KOPT-K1 (cell line): ENCODE data around the gene TSPYL2.

ENCODE experiments used
- H3K27ac ChIP-seq: fragments of 200-600 bp; sonication (generic); 2 replicates; pipeline ENCODE4 v1.5.1; 2016; ENCODE audit warnings: antibody characterized with exemption, mild to moderate bottlenecking, low read depth, low read length; ENCODE audit not compliant: poor library complexity, severe bottlenecking
- H3K36me3 ChIP-seq: fragments of 200-600 bp; sonication (generic); 2 replicates; pipeline ENCODE4 v1.5.1; 2017; ENCODE audit warnings: antibody characterized with exemption, mild to moderate bottlenecking, low read length, moderate library complexity; ENCODE audit not compliant: insufficient read depth
- H3K9me3 ChIP-seq: fragments of 200-600 bp; sonication (generic); 2 replicates; pipeline ENCODE4 v1.5.1; 2017; ENCODE audit warnings: antibody characterized with exemption, low read length, mild to moderate bottlenecking; ENCODE audit not compliant: insufficient read depth, poor library complexity, severe bottlenecking

Gene TSPYL2

DNA sequence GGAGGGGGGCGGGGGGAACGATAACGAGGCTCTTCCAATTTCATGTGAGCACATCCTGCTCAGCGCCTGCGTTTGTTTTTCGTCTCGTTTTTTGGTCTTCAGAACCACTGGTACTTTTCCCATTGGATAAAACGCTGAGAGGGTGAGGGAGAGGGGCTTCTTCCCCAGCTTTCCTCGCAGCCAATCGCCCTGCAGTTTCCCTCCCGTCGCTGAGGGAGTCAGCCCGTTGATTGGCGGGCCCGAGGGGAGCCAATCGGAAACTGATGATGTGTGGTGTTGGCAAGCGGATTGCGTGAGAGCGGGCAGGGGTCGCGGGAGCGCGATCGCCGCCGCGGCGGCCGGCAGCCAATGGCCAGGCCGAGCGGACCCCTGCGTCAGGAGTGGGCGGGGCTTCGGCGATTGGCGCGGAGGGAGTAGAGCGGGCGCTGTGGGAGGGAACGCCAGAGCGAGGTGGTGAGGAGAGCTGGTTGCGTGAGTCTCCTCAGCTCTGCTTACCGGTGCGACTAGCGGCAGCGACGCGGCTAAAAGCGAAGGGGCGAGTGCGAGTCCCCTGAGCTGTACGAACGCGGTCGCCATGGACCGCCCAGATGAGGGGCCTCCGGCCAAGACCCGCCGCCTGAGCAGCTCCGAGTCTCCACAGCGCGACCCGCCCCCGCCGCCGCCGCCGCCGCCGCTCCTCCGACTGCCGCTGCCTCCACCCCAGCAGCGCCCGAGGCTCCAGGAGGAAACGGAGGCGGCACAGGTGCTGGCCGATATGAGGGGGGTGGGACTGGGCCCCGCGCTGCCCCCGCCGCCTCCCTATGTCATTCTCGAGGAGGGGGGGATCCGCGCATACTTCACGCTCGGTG lies at the start of gene TSPYL2:
Gene TSPYL2 (plus strand): TSS at position 443 of the 848 bp plus-strand sequence. CDS start 132 bp downstream, at position 575.
- Histone ChIP-seq H3K27ac (peak within 1 kb of the TSS; percentile 48), H3K36me3 (peaks cover 25% of the 10 kb centered on the region), H3K9me3 (no peaks in the 10 kb centered on the region)

DNA sequence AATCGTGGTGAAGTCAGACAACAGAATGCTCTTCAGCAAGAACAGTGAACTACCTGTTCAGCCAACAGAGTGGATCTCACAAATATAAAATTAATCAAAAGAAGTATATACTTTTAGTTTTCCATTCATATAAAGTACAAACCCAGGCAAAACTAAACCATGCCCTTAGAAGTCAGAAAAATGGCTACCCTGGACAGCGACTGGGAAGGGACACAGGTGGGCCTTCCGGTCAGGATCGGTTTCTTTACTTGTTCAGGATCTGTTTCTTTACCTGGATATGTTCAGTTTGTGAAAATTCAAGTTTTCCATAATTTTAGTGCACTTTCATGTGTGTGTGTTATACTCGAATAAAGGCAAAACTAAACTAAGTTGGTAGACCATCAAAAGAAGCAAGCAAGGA lies 46.0 kb upstream of the TSPYL2 start:
- H3K36me3 ChIP-seq, result no peaks in the 10 kb centered on the region
- no peaks in the 10 kb centered on the region for H3K9me3 ChIP-seq
- no peak overlapping the region for H3K27ac ChIP-seq

DNA sequence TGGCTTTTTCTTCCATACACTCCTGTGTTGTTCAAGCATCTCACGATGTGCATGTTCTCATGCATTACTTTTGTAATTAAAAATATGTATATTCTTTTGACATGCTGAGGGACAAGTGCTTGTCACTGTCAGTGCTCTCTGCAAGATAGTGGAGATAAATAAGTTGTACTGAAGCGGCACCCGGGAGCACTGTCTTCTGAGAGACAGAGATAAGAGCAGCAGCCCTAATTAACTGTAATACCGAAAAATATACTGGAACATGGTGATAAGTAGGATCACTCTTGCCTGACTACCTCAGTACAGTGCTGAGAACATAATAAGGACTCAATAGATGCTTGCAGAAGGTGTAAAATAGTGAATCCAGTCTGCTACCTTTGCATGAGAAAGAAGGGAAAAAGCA lies 42.9 kb upstream of the TSPYL2 start:
- H3K27ac ChIP-seq, result no peak overlapping the region
- no peaks in the 10 kb centered on the region for H3K36me3 ChIP-seq
- H3K9me3 ChIP-seq, result no peaks in the 10 kb centered on the region

DNA sequence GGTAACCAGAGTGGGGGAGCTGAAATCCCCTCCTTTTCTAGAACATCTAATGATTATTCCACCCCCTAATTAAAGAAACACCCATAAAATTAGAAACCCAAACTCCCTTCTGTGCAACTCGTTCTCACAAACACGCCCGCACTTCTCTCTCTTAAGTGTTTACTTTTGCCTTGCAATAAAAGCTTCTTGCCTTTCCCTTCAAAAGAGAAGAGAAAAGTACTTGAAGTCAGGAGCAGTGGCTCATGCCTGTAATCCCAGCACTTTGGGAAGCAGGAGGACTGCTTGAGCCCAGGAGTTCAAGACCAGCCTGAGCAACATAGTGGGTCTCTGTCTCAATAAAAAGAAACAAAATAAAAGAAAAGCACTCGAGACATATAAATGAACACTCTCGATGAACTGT lies 37.2 kb upstream of the TSPYL2 start:
- H3K27ac ChIP-seq, result no peak overlapping the region
- H3K36me3 ChIP-seq, result no peaks in the 10 kb centered on the region
- no peaks in the 10 kb centered on the region for H3K9me3 ChIP-seq

DNA sequence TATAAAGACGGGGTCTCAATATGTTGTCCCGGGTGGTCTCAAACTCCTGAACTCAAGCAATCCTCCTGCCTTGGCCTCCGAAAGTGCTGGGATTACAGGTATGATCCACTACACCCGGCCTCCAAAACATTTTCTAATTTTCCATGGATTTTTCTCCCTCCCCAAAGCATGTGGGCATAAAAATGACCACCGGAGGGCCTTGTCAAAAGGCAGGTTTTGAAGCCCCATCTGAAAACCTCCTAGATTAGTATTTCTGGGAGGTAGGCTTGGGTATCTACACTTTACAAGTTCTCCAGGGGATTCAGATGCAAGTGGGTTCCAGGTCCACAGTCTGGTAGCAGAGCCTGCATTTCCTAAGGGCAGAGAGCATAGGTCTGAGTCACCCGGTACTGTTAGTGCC lies 34.9 kb upstream of the TSPYL2 start:
- no peak overlapping the region for H3K27ac ChIP-seq
- no peaks in the 10 kb centered on the region for H3K9me3 ChIP-seq
- no peaks in the 10 kb centered on the region for H3K36me3 ChIP-seq

DNA sequence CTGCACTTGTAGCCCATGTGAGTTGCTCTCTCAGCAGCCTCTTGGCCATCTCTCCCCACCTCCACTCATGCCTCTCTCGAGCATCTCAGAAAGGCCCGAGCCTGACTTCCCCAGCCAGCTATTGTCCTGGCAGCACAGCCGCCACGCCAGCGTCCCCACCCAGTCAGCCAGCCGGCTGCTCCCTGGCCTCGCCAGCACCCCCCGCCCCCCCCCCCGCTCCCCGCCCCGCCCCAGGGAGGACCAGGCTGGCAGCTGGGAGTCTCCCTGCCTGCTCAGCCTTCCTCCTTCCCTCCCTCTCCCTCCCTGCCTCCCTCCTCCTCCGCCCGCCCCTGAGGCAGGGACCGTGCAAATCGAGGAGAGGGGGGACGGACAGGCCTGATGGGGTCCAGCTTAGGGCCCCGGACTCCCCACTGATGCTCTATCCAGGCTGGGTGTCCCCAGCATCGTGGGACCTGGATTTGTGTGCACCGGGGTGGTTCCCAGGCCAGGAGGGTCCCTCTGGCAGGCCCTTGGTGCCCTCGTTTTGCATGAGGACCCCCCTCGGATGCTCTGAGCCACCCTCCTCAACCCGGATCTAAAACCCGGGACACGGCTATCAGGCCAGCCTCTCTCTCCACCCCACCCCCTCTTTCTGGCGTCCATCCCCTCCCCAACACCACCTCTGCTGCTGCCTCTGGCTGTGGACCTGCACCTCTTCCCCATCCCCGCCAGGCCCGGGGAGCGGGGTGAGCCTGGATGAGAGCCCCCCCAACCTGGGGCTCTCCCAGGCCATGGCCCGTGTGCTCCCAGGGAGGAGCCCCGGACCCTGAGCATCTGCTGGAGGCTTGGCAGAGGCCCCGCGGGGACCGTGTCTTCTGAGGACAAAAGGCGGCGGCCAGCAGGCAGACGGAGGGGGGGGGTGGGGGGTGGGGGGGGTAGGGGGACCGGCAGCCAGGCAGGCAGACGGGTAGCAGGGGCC lies 33.7 kb upstream of the TSPYL2 start, which contains the start of gene GPR173:
Gene GPR173 (plus strand): TSS at position 621 of the 958 bp plus-strand sequence. CDS start 27,833 bp downstream, outside the sequence.
- H3K27ac ChIP-seq, result no peak within 1 kb of the TSS
- no peaks in the 10 kb centered on the region for H3K9me3 ChIP-seq

DNA sequence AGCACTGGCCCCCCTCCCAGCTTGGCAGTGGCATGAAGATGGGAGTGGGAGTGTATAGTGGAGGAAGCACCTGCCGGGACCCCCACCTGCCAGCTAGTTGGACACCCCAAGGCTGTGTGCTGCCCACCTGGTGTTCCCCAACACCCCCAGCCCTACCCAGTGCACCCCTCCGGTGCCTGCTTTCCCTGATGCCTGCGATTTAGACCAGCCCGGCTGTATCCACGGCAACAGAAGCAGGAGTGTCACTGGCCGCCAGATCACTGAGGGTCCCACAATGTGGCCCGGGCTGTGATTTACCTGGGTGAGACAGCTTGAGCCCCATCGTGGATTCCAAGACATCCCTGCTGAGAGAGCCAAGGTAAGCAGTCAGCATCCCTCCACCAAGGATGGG lies 33.0 kb upstream of the TSPYL2 start:
- Histone ChIP-seq H3K27ac (no peak overlapping the region), H3K36me3 (no peaks in the 10 kb centered on the region), H3K9me3 (no peaks in the 10 kb centered on the region)

More for the DNA sequence above, 33.7 kb upstream of the TSPYL2 start, which contains the start of gene GPR173:
- no peaks in the 10 kb centered on the region for H3K36me3 ChIP-seq

DNA sequence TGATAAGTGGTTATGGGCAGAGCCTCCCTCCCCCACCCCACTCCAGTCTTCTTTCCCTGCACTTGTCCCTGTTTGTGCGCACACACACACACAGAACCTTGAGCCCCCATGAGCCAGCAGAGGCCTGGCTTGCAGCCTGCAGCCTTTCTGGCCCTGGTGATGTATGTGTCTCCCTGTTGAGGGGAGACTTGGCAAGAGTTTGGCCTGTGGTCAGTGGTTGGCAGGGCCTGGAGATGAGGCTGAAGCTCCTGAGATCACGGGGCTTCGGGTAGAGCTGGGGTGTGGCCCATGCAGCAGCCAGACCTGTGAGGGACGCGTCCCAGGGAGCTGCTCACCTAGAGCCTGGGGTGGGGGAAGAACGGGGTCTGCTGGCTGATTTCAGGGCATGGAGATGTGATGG lies 31.3 kb upstream of the TSPYL2 start:
- H3K27ac ChIP-seq, result no peak overlapping the region
- no peaks in the 10 kb centered on the region for H3K9me3 ChIP-seq
- H3K36me3 ChIP-seq, result no peaks in the 10 kb centered on the region

DNA sequence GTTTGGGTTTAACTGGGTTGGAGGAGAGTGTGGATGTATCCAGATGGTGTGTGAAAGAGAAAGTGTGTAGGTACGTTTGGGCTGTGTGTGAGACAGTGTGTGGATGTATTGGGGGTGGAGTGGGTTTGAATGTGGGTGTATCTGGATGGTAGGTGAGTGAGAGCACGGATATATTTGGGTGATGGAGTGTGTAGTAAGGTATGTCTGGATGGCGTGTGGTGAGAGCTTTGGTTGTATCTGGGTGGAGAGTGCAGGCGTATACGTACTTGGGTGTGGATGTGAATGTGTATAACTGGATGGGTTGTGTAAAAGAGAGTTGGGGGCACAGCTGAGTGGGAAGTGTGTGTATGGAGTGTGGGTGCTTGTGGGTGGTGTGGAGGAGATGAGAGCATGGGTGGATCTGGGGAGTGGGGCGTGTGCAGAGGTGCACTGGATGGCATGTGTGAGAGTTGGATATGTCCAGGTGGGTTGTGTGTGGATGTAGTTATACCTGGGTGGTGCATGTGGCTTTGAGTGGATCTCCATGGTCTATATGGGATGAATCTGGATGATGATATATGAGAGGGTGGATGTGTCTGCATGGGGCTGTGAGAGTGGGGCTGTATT lies 26.8 kb upstream of the TSPYL2 start:
- Histone ChIP-seq H3K27ac (no peak overlapping the region), H3K9me3 (no peaks in the 10 kb centered on the region), H3K36me3 (no peaks in the 10 kb centered on the region)

DNA sequence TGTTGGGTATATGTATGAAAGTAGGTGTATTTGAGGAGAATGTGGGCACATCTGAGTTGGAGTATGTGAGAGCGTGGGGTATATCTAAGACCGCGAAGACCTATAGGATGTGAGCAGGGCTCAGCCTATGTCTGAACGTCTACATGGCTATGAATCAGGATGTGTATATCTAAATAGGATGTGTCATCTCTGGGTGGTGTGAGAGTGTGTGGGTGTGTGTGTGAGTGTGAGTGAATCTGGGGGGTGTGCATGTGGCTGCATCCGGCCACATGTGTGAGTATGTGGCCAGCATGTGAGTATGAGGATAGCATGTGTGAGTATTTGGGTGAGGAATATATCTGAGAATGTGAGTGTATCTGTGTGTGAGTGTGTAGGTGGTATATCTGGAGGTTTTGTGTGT lies 25.9 kb upstream of the TSPYL2 start:
- Histone ChIP-seq H3K27ac (no peak overlapping the region), H3K9me3 (no peaks in the 10 kb centered on the region), H3K36me3 (no peaks in the 10 kb centered on the region)

DNA sequence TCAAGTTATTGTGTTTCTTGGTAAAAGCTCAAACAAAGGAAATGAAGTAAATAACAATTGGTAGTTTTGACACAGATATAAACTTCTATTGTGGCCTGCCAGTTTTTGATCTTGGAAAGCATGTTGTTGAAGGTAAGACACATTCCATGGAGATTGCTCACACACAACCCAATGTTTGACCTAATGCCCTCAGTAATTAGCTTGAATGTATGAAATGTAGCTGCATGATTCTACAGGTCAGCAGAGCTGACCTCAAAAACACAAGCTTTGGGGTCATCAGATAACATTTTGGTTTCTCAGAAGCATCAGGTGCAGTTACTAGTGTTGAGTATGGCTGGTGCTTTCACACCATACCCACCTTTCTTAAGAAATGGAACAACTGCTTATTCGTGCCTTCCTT lies 17.1 kb upstream of the TSPYL2 start:
- Histone ChIP-seq H3K36me3 (no peaks in the 10 kb centered on the region), H3K27ac (no peak overlapping the region), H3K9me3 (no peaks in the 10 kb centered on the region)

DNA sequence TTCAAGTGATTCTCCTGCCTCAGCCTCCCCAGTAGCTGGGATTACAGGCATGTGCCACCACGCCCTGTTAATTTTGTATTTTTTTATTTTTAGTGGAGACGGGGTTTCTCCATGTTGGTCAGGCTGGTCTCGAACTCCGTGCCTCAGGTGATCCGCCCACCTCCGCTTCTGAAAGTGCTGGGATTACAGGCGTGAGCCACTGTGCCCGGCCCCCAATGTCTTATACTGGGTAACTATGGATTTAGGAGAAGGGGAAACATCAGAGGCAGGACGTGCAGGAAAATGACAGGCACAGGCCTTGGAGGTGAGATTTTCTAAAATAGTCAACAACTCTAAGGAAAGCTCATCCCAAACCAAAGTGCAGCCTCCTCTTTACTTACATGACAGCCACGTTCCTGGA lies 11.1 kb upstream of the TSPYL2 start:
- Histone ChIP-seq H3K36me3 (no peaks in the 10 kb centered on the region), H3K9me3 (no peaks in the 10 kb centered on the region), H3K27ac (no peak overlapping the region)

DNA sequence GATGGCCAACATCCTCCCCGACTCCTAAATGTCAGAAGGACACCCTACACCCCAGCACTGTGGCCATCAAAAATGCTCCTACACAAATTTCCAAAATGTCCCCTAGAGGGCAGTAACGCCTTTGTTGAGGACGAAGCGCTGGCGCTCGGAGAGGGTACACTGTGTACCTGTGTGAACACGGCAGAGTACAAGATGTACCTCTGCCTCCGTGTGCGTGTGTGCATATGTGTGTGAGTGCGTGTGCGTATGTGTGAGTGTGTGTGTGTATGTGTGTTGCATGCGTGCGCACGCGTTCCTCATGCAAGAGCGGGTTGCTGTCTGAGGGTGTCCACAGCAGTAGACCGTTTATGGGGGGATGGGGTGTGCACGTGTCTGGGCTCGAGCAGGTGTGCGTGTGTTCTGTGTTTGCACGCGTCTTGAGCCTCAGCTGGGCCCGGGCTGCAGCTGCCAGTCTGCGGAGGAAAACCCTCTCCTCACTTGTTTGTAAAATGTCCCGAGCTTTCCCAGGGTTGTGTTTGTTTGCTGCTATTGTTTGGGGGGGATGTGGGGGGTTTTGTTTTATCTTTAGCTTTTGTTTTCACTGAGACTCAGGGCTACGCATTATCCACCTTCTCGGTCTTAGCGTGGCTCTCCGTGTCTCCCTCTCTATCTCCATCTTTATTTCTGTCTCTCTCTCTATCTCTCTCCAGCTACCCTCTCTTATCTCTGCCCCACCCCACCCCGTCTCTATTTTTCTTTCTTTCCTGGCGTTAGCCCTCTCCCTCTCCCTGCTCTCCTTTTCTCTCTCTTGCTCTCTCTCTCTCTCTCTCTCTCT lies 10.4 kb upstream of the TSPYL2 start:
- no peaks in the 10 kb centered on the region for H3K9me3 ChIP-seq
- H3K27ac ChIP-seq, result peak overlapping the region; percentile 33
- no peaks in the 10 kb centered on the region for H3K36me3 ChIP-seq

DNA sequence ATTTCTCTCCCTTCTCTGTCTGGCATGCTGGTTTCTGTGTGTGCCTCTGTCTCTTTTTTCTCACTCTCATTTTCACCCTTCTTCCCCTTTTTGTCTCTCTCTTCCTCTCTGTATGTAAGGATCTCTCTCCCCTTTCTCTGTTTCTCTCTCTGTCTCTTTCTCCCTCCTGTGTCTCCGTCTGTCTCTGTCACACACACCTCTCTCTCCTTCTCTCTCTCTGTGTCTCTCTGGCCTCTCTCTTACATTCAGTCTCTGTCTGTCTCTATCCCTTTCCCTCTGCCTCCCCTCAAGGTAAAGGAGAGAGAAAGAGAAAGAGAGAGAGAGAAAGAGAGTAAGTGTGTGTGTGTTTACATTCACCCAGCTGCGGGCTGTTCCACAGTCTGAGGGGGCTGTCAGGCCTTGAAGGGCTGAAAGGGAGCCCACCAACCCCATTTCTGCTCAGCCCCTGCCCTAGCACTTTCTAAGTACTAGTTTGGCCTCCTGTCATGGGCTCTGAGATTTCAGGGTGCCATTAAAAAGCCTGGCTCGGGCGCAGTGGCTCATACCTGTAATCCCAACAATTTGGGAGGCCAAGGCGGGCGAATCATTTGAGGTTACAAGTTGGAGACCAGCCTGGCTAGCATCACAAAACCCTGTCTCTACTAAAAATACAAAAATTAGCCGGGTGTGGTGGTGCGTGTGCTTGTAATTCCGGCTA lies 9.6 kb upstream of the TSPYL2 start:
- Histone ChIP-seq H3K27ac (peak overlapping the region; percentile 33), H3K9me3 (no peaks in the 10 kb centered on the region), H3K36me3 (no peaks in the 10 kb centered on the region)
